ENCODE results near the gene C4orf54. TPM values are rescaled to one million over a fixed set of nuclear protein-coding genes. Genes with fewer than 3 reads are reported as not detected.

C4orf54 gene
- polyA plus RNA-seq, 1 experiment = not detected

GRCh38 chr4:99622341-99622740 lies 35.3 kb downstream of the C4orf54 start:
- ChIA-PET CTCF (no interaction called here), POLR2A (no interaction called here)
- Histone ChIP-seq H3K27me3 (ENCODE audit: control insufficient read depth, insufficient read depth, low read length) (no peaks in the 10 kb centered on the region), H3K27ac (ENCODE audit: low read depth, low read length) (no peak overlapping the region), H3K9me3 (ENCODE audit: control insufficient read depth, insufficient read depth, low read length) (no peaks in the 10 kb centered on the region), H3K4me3 (ENCODE audit: low read depth, low read length) (no peak overlapping the region)
- TF ChIP-seq CTCF (IDR thresholded peaks at IDR 0.05; ENCODE audit: low read depth, low read length) = no peak
- no peak for DNase-seq (ENCODE audit: low read depth, low spot score)

GRCh38 chr4:99617374-99617773 lies 40.3 kb downstream of the C4orf54 start:
- TF ChIP-seq CTCF (IDR thresholded peaks at IDR 0.05; ENCODE audit: low read depth, low read length) = no peak
- no peaks in the 10 kb centered on the region for H3K27me3 ChIP-seq (ENCODE audit: control insufficient read depth, insufficient read depth, low read length)
- no peaks in the 10 kb centered on the region for H3K9me3 ChIP-seq (ENCODE audit: control insufficient read depth, insufficient read depth, low read length)
- no peak overlapping the region for H3K27ac ChIP-seq (ENCODE audit: low read depth, low read length)
- CTCF ChIA-PET = no interaction called here
- H3K4me3 ChIP-seq (ENCODE audit: low read depth, low read length) = no peak overlapping the region
- POLR2A ChIA-PET = no interaction called here
- DNase-seq (ENCODE audit: low read depth, low spot score) = no peak

GRCh38 chr4:99615170-99615820 lies 42.3 kb downstream of the C4orf54 start:
- TF ChIP-seq CTCF (IDR thresholded peaks at IDR 0.05; ENCODE audit: low read depth, low read length) = no peak
- H3K4me3 ChIP-seq (ENCODE audit: low read depth, low read length) = no peak overlapping the region
- H3K27ac ChIP-seq (ENCODE audit: low read depth, low read length) = no peak overlapping the region
- no peaks in the 10 kb centered on the region for H3K9me3 ChIP-seq (ENCODE audit: control insufficient read depth, insufficient read depth, low read length)
- no peak for DNase-seq (ENCODE audit: low read depth, low spot score)
- CTCF ChIA-PET = interaction anchor here (0.7 to 1.4 kb wide), 2 partner anchors 13 to 23 kb away, joined by 3 to 4 read pairs; no protein-coding TSS in a partner anchor
- POLR2A ChIA-PET = no interaction called here
- no peaks in the 10 kb centered on the region for H3K27me3 ChIP-seq (ENCODE audit: control insufficient read depth, insufficient read depth, low read length)

GRCh38 chr4:99614491-99614890 lies 43.1 kb downstream of the C4orf54 start:
- no peaks in the 10 kb centered on the region for H3K27me3 ChIP-seq (ENCODE audit: control insufficient read depth, insufficient read depth, low read length)
- H3K9me3 ChIP-seq (ENCODE audit: control insufficient read depth, insufficient read depth, low read length) = no peaks in the 10 kb centered on the region
- POLR2A ChIA-PET = no interaction called here
- CTCF ChIA-PET = no interaction called here
- no peak overlapping the region for H3K27ac ChIP-seq (ENCODE audit: low read depth, low read length)
- H3K4me3 ChIP-seq (ENCODE audit: low read depth, low read length) = no peak overlapping the region
- no peak for DNase-seq (ENCODE audit: low read depth, low spot score)
- TF ChIP-seq CTCF (IDR thresholded peaks at IDR 0.05; ENCODE audit: low read depth, low read length) = no peak

- ChIA-PET POLR2A (no interaction called here), CTCF (no interaction called here)
- Histone ChIP-seq H3K4me3 (ENCODE audit: low read depth, low read length) (no peak overlapping the region), H3K9me3 (ENCODE audit: control insufficient read depth, insufficient read depth, low read length) (no peaks in the 10 kb centered on the region), H3K27me3 (ENCODE audit: control insufficient read depth, insufficient read depth, low read length) (no peaks in the 10 kb centered on the region), H3K27ac (ENCODE audit: low read depth, low read length) (no peak overlapping the region)
- no peak for DNase-seq (ENCODE audit: low read depth, low spot score)
- TF ChIP-seq CTCF (IDR thresholded peaks at IDR 0.05; ENCODE audit: low read depth, low read length) = no peak
Measured at GRCh38 chr4:99612704-99613103, 44.9 kb downstream of the C4orf54 start.
